Right lobe of liver (tissue), 4 donors: ENCODE measurements around the gene ZSCAN21.

Experiments used
- CTCF ChIP-seq, 4 donors: fragments of 200-600 bp in 3 of 4; fragments of 450-650 bp in 1 of 4; IDR thresholded peaks; one replicate each; pipeline versions ENCODE4 v1.5.1 to v1.8.0; 2016 to 2022; ENCODE audit warnings: antibody characterized with exemption in 4 of 4, mild to moderate bottlenecking in 2 of 4
- POLR2A ChIP-seq: fragments of 450-650 bp; IDR thresholded peaks from one replicate; pipeline ENCODE4 v1.6.1; 2017; ENCODE audit warnings: antibody characterized with exemption, mild to moderate bottlenecking
- donor health status: DM: no; HTN: no; CAD: no.
- donor health status: DM: no; HTN: no; CAD: no.
- donor health status: DM: no; HTN: yes; CAD: no.

- TF ChIP-seq CTCF (IDR thresholded peaks at IDR 0.05) (peak in 3 of 4 donors; percentile 44 to 66 (median 45)), POLR2A (no peak)
Measured at GRCh38 chr7:100053215-100053614, 3.6 kb downstream of the ZSCAN21 start.
